HG03460 (cell line): ENCODE results near the gene SLC14A1.
"Not testable (repeated sequence)": the region's sequence is repeated elsewhere in the genome, so short reads cannot be mapped to it uniquely, and the experiment has no call there.

Experiments used
- ATAC-seq: cut with Tn5 transposase; IDR thresholded peaks from one replicate; pipeline ENCODE4 v1.9.1; 2021; ENCODE audit not compliant: unreplicated experiment

Gene SLC14A1

GRCh38 chr18:45753286-45753685 is 29.3 kb downstream of the SLC14A1 start:
- no peak for ATAC-seq

- no peak for ATAC-seq
These were observed 32.0 kb downstream of the SLC14A1 start for GRCh38 chr18:45755934-45756333.

- ATAC-seq: no peak
These were observed 33.0 kb downstream of the SLC14A1 start for GRCh38 chr18:45757005-45757404.

GRCh38 chr18:45757644-45758043 is 33.7 kb downstream of the SLC14A1 start:
- ATAC-seq: not testable (repeated sequence)

GRCh38 chr18:45760462-45761036 is 36.6 kb downstream of the SLC14A1 start:
- no peak for ATAC-seq

GRCh38 chr18:45761512-45762114 is 37.6 kb downstream of the SLC14A1 start:
- no peak for ATAC-seq

- ATAC-seq: no peak
These were observed 40.2 kb downstream of the SLC14A1 start for GRCh38 chr18:45764000-45764686.

- ATAC-seq: no peak
These were observed 41.8 kb downstream of the SLC14A1 start for GRCh38 chr18:45765796-45766195.

GRCh38 chr18:45771587-45772480 is 47.9 kb downstream of the SLC14A1 start:
- ATAC-seq: no peak

GRCh38 chr18:45774065-45774521 is 50.1 kb downstream of the SLC14A1 start:
- peak; percentile 63 for ATAC-seq

GRCh38 chr18:45775241-45775676 is 51.3 kb downstream of the SLC14A1 start:
- peak; percentile 57 for ATAC-seq

GRCh38 chr18:45775743-45776142 is 51.8 kb downstream of the SLC14A1 start:
- ATAC-seq: no peak

- ATAC-seq: no peak
These were observed 53.4 kb downstream of the SLC14A1 start for GRCh38 chr18:45777393-45777792.

GRCh38 chr18:45780568-45780967 is 56.6 kb downstream of the SLC14A1 start:
- no peak for ATAC-seq

GRCh38 chr18:45782662-45783061 is 58.7 kb downstream of the SLC14A1 start:
- ATAC-seq: no peak

GRCh38 chr18:45783097-45784075 is 59.4 kb downstream of the SLC14A1 start:
- no peak for ATAC-seq

- ATAC-seq: no peak
These were observed 61.2 kb downstream of the SLC14A1 start for GRCh38 chr18:45785134-45785533.

- no peak for ATAC-seq
These were observed 63.0 kb downstream of the SLC14A1 start for GRCh38 chr18:45786941-45787340.

- no peak for ATAC-seq
These were observed 63.4 kb downstream of the SLC14A1 start for GRCh38 chr18:45787346-45787745.

GRCh38 chr18:45788861-45789260 is 64.9 kb downstream of the SLC14A1 start:
- no peak for ATAC-seq
